ENCODE measurements around the gene NMB.

Gene NMB

GRCh38 chr15:84671211-84671610 is 13.2 kb upstream of the NMB start:
- TF ChIP-seq CREB5 (CRISPR knock-in tag; IDR thresholded peaks at IDR 0.05; ENCODE audit: low read depth) (no peak), ZNF8 (CRISPR knock-in tag; IDR thresholded peaks at IDR 0.05) (no peak), ARNTL (CRISPR knock-in tag; IDR thresholded peaks at IDR 0.05; ENCODE audit: borderline replicate concordance, low read depth) (no peak), ZFP30 (CRISPR knock-in tag; IDR thresholded peaks at IDR 0.05) (no peak), PATZ1 (CRISPR knock-in tag; IDR thresholded peaks at IDR 0.05; ENCODE audit: borderline replicate concordance) (no peak), RARB (CRISPR knock-in tag; IDR thresholded peaks at IDR 0.05) (no peak), CSDC2 (CRISPR knock-in tag; IDR thresholded peaks at IDR 0.05) (no peak), ZC3H10 (CRISPR knock-in tag; IDR thresholded peaks at IDR 0.05) (no peak), BACH2 (CRISPR knock-in tag; IDR thresholded peaks at IDR 0.05; ENCODE audit: borderline replicate concordance) (no peak), ZNF565 (CRISPR knock-in tag; conservative IDR thresholded peaks at IDR 0.05; ENCODE audit: low read depth) (no peak), ESRRG (CRISPR knock-in tag; IDR thresholded peaks at IDR 0.05) (no peak), ZFP3 (CRISPR knock-in tag; IDR thresholded peaks at IDR 0.05) (no peak)
- TF ChIP-seq, protein P1, sequence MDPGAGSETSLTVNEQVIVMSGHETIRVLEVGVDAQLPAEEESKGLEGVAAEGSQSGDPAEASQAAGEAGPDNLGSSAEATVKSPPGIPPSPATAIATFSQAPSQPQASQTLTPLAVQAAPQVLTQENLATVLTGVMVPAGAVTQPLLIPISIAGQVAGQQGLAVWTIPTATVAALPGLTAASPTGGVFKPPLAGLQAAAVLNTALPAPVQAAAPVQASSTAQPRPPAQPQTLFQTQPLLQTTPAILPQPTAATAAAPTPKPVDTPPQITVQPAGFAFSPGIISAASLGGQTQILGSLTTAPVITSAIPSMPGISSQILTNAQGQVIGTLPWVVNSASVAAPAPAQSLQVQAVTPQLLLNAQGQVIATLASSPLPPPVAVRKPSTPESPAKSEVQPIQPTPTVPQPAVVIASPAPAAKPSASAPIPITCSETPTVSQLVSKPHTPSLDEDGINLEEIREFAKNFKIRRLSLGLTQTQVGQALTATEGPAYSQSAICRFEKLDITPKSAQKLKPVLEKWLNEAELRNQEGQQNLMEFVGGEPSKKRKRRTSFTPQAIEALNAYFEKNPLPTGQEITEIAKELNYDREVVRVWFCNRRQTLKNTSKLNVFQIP (CRISPR knock-in tag; IDR thresholded peaks at IDR 0.05; ENCODE audit: borderline replicate concordance, low read depth), result no peak
- peak; percentile 97 for ATAC-seq

DNA sequence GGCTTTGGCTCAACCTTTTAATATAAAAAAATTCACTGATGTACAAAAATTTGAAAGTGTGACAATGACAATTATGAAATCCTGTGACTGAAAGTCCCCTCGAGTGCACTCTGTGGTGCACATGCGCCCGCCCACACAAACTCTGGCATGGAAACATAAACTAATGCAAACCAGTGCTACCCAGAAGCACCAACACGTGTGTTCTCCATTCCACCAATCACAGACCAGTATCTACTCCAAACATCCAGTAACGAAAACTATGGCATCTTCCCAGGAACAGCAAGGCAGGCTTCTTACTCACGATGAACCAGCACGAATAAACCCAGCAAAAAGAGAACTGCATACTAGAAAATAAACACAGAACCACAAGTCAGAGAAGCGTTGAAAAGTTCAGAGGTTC is 11.7 kb upstream of the NMB start:
- TF ChIP-seq TCF4 (CRISPR knock-in tag; IDR thresholded peaks at IDR 0.05; ENCODE audit: borderline replicate concordance), result no peak
- TF ChIP-seq SNAI2 (CRISPR knock-in tag; IDR thresholded peaks at IDR 0.05), result no peak
- no peak for TF ChIP-seq BACH2 (CRISPR knock-in tag; IDR thresholded peaks at IDR 0.05; ENCODE audit: borderline replicate concordance)
- TF ChIP-seq ZC3H10 (CRISPR knock-in tag; IDR thresholded peaks at IDR 0.05), result no peak
- no peak for TF ChIP-seq ESRRG (CRISPR knock-in tag; IDR thresholded peaks at IDR 0.05)
- TF ChIP-seq ZFP30 (CRISPR knock-in tag; IDR thresholded peaks at IDR 0.05), result no peak
- TF ChIP-seq, protein P1 (CRISPR knock-in tag; IDR thresholded peaks at IDR 0.05; ENCODE audit: borderline replicate concordance, low read depth), result no peak
- TF ChIP-seq ZNF70 (CRISPR knock-in tag; IDR thresholded peaks at IDR 0.05), result no peak
- TF ChIP-seq TOX (CRISPR knock-in tag; IDR thresholded peaks at IDR 0.05; ENCODE audit: borderline replicate concordance), result no peak
- no peak for TF ChIP-seq ARNTL (CRISPR knock-in tag; IDR thresholded peaks at IDR 0.05; ENCODE audit: borderline replicate concordance, low read depth)
- TF ChIP-seq ZNF565 (CRISPR knock-in tag; conservative IDR thresholded peaks at IDR 0.05; ENCODE audit: low read depth), result no peak
- TF ChIP-seq, protein P2, sequence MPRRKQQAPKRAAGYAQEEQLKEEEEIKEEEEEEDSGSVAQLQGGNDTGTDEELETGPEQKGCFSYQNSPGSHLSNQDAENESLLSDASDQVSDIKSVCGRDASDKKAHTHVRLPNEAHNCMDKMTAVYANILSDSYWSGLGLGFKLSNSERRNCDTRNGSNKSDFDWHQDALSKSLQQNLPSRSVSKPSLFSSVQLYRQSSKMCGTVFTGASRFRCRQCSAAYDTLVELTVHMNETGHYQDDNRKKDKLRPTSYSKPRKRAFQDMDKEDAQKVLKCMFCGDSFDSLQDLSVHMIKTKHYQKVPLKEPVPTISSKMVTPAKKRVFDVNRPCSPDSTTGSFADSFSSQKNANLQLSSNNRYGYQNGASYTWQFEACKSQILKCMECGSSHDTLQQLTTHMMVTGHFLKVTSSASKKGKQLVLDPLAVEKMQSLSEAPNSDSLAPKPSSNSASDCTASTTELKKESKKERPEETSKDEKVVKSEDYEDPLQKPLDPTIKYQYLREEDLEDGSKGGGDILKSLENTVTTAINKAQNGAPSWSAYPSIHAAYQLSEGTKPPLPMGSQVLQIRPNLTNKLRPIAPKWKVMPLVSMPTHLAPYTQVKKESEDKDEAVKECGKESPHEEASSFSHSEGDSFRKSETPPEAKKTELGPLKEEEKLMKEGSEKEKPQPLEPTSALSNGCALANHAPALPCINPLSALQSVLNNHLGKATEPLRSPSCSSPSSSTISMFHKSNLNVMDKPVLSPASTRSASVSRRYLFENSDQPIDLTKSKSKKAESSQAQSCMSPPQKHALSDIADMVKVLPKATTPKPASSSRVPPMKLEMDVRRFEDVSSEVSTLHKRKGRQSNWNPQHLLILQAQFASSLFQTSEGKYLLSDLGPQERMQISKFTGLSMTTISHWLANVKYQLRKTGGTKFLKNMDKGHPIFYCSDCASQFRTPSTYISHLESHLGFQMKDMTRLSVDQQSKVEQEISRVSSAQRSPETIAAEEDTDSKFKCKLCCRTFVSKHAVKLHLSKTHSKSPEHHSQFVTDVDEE (CRISPR knock-in tag; IDR thresholded peaks at IDR 0.05), result no peak
- TF ChIP-seq PATZ1 (CRISPR knock-in tag; IDR thresholded peaks at IDR 0.05; ENCODE audit: borderline replicate concordance), result no peak
- no peak for TF ChIP-seq PPARA (CRISPR knock-in tag; IDR thresholded peaks at IDR 0.05; ENCODE audit: borderline replicate concordance)
- no peak for TF ChIP-seq OSR1 (CRISPR knock-in tag; IDR thresholded peaks at IDR 0.05)
- TF ChIP-seq ISL1 (CRISPR knock-in tag; IDR thresholded peaks at IDR 0.05), result no peak
- ATAC-seq, result no peak
